ENCODE measurements around the gene TTC34.
"Not testable (repeated sequence)": the region's sequence is repeated elsewhere in the genome, so short reads cannot be mapped to it uniquely, and the experiment has no call there.

TTC34 gene

GRCh38 chr1:2627746-2628145 is 173.7 kb downstream of the TTC34 start:
- no peak for TF ChIP-seq CTCF (conservative IDR thresholded peaks at IDR 0.05; ENCODE audit: control insufficient read depth, insufficient read depth, low read depth, low read length)
- no peak for DNase-seq (ENCODE audit: low read depth)
- no peak overlapping the region for H3K4me3 ChIP-seq (ENCODE audit: control insufficient read depth, low read depth, low read length)

GRCh38 chr1:2625748-2626147 is 175.7 kb downstream of the TTC34 start:
- DNase-seq (ENCODE audit: low read depth); H3K4me3 ChIP-seq (ENCODE audit: control insufficient read depth, low read depth, low read length): not testable (repeated sequence)

GRCh38 chr1:2625311-2625710 is 176.2 kb downstream of the TTC34 start:
- H3K4me3 ChIP-seq (ENCODE audit: control insufficient read depth, low read depth, low read length): no peak overlapping the region
- DNase-seq (ENCODE audit: low read depth): no peak
- TF ChIP-seq CTCF (conservative IDR thresholded peaks at IDR 0.05; ENCODE audit: control insufficient read depth, insufficient read depth, low read depth, low read length): no peak

GRCh38 chr1:2624735-2625300 is 176.7 kb downstream of the TTC34 start:
- no peak for TF ChIP-seq CTCF (conservative IDR thresholded peaks at IDR 0.05; ENCODE audit: control insufficient read depth, insufficient read depth, low read depth, low read length)
- DNase-seq (ENCODE audit: low read depth): no peak
- no peak overlapping the region for H3K4me3 ChIP-seq (ENCODE audit: control insufficient read depth, low read depth, low read length)

DNA sequence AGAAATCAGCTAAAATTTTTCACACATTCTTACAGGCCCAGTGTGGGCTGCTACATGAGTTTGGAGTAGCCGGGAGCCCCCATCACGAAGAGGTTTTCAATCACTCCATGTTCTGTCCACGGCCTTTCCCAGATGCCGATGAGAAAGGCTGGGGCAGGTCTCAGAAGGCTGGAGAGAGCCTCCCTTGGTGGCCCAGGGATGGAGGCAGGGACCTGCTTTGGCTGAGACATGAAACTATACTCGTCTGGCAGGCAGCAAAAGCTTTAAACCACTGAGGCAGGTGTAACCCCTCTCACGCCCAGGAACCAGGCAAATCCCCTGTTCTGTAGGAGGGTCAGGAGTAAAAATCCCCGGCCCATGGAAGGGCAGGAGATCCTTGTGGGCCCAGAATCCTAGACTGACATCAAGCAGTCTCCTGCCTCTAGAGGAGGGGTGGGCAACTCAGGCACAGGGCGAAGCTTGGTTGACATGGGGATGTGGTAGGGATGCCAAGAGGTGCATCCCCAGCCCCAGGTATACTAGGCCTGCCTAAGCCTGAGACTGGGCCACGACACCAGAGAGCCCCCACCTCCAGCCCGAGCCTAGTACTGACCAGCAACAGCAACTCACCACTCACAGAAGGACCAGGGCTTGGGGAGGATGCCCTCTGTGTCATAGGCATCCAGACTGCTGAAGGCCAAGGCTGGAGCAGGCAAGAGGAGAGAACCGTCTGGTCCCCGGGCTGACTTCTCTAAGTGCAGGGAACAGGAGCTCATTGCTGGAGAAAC is 177.7 kb downstream of the TTC34 start:
- no peak overlapping the region for H3K4me3 ChIP-seq (ENCODE audit: control insufficient read depth, low read depth, low read length)
- DNase-seq (ENCODE audit: low read depth): no peak
- no peak for TF ChIP-seq CTCF (conservative IDR thresholded peaks at IDR 0.05; ENCODE audit: control insufficient read depth, insufficient read depth, low read depth, low read length)

GRCh38 chr1:2617971-2618470 is 183.5 kb downstream of the TTC34 start:
- no peak for DNase-seq (ENCODE audit: low read depth)
- no peak for TF ChIP-seq CTCF (conservative IDR thresholded peaks at IDR 0.05; ENCODE audit: control insufficient read depth, insufficient read depth, low read depth, low read length)
- H3K4me3 ChIP-seq (ENCODE audit: control insufficient read depth, low read depth, low read length): no peak overlapping the region

- TF ChIP-seq CTCF (conservative IDR thresholded peaks at IDR 0.05; ENCODE audit: control insufficient read depth, insufficient read depth, low read depth, low read length): no peak
- H3K4me3 ChIP-seq (ENCODE audit: control insufficient read depth, low read depth, low read length): no peak overlapping the region
- DNase-seq (ENCODE audit: low read depth): no peak
Measured at GRCh38 chr1:2614145-2614544, 187.3 kb downstream of the TTC34 start.

All from fibroblast of mammary gland (primary cell).